GM18861 (cell line): Measurements from ENCODE around the gene ALPL.
A peak's percentile ranks its signal among the peaks of the same experiment; 100 is the strongest.
"Not testable (repeated sequence)": the region's sequence is repeated elsewhere in the genome, so short reads cannot be mapped to it uniquely, and the experiment has no call there.

Source experiments
- ATAC-seq: cut with Tn5 transposase; IDR thresholded peaks from one replicate; pipeline ENCODE4 v1.9.1; 2021; ENCODE audit not compliant: unreplicated experiment

ALPL gene

DNA sequence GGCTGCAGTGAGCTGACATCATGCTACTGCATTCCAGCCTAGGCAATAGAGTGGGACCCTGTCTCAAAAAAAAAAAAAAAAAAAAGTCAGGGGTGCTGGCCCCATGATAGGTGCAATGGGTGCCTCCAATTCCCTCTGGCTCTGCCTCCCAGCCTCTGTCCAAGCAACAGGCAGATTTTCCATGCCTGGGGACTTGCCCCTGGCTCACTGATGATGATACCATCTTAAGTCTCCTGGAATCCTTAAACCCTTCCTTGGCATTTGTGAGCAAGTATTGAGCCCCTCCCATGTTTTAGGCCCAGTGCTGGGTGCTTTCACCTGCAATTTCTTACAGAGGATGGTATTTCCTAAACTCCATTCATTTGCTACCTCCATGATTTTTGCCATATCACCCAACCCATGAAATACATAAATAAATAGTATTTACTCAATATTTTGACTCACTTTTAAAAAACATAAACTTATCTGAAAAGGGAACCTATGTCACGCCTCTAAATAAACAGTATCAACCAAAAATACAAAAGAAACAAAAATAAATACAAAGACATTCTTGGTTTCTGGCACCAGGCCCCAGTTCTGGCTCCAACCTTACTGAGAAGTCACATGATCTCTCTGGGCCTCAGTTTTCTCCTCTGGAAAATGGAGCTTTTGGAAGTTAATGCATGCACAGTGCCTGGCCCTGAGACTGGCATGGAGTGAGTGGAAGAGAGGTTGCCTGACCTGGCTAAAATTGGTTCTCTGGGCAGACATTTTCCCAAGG lies 1.5 kb upstream of the ALPL start:
- no peak for ATAC-seq

DNA sequence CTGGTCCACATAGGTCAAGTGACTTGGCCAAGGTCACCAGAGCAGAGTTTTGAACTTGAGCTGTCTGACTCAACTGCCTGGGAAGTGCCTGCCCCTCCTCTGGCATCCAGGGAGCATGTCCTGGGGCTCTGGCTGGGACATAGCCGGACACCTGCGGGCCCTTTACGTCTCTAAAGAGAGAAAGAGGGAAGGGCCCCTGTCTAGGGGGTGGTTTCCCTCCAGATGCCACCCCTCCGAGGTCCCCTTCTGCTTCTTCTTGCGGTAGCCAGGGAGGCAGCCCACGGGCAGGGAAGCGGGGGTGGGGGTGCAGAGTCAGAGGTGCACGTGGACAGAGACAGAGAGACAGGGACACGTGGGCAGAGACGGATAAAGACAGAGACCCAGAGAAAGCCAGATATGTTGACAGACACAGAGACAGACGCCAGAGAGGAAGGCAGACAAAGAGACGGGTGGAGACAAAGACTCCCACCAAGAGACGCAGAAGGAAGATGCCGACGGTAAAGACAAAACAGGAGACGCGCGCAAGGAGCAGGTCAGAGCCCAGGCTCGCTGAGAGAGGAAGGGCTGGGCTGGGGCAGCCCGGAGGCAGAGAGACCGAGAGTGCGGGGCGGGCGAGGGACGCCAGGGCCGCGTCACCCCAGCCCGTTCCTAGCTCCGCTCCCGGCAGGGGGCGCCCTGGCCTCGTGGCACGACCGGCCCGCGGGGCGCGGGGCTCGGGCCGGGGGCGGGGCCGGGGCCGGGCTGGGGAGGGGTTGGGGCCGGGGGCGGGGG lies 458 bp upstream of the ALPL start:
- no peak for ATAC-seq

DNA sequence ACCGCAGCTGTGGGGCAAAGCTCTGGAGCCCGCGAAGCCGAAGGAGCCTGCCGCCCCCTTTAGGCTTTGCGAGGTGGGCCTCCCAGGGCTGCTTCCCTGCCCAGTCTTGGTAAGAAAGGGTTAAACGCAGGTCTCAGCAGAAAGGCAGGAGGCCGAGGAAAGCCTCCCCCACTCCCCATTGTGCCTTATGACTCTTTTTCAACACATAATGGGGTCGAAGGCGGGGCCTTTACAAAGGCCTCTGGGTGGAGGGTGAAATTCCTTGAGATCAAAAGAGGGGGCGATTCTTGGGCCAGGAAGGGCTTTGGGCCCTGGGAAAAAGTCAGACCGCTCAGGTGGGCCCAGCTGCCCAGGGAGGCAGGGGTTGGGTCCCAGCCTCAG lies 880 bp downstream of the ALPL start:
- no peak for ATAC-seq

DNA sequence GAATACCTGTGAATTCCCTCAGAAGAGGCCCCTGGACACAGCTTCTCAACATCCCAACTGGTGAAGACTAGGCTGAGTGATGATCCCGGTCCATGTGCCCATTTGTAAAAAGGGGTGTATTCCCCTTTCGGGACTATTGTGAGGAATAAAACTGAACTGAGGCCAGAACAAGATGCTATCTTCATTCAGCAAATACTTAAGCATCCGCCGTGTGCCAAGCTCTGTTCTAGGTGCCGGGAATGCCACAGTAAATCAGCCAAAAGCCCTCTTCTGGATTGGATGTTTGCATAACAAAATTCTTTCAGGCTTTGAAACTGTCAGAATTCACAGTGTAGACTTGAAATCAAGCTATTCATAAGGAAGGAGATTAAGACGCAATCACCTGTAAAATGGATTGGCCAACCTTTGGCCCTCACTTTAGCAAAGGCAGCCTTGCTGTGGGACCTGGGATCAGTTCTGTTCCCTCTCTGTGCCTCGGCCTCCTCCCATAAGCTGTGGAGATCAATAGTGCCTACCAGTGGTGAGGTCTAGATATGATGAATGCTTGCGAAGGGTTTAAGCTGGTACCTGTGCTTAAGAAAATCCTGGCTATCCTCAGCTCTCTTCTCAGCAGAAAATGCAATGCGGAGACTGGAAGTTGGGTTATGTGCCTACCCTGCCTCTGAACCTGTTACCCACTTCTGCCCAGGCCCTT lies 1.8 kb downstream of the ALPL start:
- ATAC-seq: no peak

DNA sequence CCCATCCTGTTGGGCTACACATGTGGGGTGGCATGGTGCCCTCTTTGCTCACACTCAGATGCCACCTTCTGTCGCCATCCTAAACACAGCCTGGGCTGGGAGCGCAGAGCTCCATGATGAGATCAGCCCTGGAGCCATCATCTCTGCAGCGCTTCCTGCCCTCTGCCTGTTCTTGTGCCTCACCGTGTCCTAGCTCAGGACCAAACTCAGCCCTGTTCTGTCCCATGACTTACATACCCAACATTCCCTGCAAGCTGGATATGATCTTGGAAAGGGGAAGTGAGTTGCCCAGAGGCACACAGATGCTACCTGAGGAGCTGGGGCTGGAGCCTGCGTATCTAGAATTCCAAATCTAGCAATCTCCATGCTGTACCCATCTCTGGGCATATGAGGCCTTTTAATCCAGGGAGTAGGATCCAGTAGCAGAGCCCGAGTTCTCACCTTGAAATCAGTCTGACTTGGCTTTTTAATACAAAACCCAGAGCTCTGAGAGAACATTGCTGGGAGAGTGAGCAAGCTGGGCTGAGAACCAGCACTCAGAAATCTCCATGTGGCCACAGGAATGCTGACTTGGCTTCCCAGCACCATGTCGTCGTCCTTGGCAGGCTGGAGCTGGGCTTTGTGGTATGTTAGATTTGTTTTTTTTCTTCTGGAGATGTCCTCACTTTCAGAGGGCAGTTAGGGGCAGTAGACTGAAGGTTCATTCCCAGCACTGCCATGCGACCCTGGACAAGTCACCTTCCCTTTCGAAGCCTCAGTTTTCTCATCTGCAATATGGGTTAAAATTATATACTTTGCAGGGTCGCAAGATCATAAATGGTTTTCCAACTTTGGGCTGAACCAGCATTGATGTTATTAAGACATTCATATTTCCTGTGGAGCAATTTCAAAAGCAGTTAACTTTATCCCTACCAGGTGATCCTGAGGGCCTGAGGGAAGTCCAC lies 2.6 kb downstream of the ALPL start:
- no peak for ATAC-seq

DNA sequence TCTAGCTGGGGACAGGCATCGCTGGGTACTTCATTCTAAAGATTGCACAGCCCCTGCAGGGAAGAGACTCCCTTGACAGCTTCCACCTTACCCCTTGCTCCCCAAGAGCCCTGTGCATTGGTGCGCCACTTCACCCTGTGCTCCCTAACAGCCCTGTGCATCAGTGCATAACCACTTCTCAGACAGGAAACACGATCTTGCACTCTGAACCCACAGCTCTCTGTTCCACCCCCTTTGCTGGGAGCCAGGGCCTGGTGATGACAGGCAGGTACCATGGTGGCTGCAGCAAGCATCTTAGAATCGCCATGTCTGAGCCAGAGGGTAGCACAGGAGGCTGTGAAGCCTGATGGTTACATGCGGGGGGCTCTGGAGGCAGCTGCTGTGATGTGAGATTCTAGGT lies 5.0 kb downstream of the ALPL start:
- peak; percentile 49 for ATAC-seq

DNA sequence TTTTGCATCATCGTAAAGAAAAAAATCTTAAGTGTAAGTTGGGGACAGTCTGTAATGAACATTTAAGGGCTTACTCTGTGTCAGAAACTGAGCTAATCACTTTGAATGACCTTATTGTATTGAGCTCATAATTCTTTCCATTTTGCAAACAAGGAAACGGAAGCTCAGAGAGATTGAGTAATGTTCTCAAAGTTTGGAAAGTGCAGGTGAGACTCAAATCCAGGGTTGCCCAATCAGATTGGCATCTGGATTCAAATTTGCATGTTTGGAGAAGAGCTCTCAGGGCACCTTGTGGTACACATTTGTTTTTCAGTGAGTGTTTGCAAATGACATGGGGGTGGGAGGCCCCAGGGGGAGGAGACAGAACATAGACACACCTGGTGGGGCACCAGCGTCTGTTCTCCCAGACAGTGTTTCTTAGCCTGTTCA lies 8.0 kb downstream of the ALPL start:
- ATAC-seq: no peak

DNA sequence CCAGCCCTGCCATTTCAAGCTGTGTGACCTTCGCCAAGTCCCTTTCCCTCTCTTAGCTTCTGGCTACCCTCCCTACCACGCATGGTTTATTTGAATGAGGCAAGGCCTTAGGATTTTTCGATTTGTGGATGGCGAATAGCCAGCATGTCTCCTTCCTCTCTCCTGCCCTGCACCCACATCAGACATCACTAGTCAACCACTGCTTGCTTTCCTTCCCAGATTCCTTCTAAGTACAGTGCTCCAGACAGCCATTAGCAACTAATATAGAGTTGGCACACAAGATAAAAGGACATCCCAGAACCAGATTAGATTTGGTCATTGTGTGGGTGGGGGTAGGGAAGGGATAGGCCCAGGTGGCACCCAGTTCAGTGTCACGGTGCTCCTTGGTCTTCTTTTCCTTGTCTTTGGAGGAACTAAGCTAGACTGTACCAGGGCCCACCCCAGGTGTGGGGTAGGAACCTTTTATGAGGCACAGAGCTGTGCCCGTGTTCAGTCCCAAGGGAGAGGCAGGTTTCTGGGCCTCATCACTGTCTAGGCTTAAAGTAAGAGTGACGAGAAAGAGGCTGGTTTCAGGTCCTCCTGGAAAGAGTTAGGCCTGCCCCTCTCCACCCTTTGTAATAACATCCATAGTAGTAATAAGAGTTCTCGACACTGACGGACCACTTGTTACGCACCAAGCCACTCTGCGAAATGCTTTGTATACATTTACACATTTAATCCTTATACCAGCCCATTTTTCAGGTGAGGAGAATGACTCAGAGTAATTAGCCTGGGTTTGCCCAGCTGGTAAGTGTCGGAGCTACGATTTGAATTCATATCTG lies 8.6 kb downstream of the ALPL start:
- peak; percentile 35 for ATAC-seq

DNA sequence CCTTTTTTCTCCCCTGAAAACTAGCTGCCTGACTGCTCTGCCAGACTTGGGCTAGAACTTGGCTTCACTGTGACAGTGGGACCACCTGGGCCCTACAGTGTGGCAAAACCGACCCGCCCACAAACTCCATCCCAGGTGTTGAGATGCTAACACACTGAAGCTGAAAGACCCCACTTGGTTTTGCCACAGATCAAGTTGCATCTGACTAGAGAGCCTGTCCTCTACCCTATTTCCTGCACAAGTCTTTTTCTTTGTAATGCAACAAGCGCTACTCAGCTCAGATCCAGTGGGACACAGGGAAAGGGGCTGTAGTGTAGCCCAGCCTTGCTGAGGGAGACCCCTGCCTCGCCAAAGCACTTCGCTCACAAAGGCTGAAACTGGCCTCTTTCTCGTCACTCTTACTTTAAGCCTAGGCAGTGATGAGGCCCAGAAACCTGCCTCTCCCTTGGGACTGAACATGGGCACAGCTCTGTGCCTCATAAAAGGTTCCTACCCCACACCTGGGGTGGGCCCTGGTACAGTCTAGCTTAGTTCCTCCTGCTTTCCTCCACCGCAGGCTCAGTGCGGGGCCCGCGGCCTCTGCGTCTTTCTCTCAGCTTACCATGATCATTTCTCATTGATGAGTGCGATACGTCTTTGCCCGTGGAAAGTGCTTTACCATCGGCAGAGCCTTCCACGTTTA lies 9.7 kb downstream of the ALPL start:
- ATAC-seq: peak; percentile 50

DNA sequence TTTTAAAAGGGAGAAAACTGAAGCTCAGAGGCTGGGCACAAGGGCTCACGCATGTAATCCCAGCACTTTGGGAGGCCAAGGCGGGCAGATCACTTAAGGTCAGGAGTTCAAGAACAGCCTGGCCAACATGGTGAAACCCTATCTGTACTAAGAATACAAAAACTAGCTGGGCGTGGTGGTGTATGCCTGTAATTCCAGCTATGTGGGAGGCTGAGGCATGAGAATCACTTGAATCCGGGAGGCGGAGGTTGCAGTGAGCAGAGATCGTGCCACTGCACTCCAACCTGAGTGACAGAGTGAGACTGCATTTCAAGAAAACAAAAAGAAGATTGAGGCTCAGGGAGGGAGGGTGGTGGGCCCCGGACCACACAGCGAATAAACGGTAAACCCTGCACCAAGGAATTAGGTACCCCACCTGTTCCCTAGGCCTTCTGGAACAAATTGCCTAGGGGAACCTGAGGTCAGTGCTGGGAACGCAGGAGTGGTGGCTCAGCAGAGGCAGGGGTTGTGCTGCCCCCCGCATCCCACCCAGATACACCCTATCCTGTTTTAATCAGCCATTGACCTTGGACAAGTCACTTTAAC lies 10.4 kb downstream of the ALPL start:
- ATAC-seq: not testable (repeated sequence)

DNA sequence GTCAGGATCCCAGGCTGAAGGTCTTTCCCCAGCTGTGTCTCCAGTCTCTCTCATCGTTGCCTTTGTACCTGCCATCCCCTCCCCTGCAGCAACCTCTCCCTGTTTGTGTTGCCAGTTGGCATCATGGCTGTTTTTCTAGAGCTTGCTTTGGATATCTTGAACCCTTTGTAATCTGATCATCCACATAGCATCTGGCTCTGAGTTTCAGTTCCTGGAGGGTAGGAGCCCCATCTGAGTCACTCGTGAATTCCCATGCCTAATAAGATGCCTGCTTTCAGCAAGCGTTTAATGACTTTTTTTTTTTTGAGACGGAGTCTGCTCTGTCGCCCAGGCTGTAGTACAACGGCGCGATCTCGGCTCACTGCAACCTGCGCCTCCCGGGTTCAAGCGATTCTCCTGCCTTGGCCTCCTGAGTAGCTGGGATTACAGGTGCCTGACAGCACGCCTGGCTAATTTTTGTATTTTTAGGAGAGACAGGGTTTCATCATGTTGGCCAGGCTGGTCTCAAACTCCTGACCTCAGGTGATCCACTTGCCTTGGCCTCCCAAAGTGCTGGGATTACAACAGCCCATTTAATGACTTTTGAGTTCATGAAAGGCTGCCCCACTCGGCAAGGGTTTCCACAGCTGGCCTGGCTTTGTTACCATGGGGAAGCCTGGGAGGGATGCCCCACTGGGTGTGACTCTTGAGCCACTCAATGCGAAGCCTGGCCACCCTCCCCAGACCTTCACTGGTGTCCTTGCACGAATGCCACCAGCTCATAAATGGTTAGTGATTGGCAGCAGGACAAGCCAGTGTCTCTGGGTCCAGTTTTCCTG lies 11.9 kb downstream of the ALPL start:
- ATAC-seq: no peak

DNA sequence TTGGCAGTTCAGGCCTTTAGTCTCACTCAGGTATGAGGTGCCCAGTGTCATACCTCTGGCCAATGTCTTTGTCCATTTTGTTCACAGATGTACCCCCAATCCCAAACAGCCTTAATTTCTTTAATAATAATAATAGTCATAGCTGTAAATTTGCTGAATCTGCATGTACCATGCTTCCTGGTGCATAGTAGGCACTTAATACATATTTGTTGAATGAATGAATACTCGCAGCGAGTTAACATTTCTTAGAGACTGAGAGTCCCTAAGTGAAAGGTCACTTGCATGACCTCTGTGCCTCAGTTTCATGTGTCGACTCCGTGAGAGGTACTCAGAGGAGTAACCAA lies 12.5 kb downstream of the ALPL start:
- no peak for ATAC-seq

DNA sequence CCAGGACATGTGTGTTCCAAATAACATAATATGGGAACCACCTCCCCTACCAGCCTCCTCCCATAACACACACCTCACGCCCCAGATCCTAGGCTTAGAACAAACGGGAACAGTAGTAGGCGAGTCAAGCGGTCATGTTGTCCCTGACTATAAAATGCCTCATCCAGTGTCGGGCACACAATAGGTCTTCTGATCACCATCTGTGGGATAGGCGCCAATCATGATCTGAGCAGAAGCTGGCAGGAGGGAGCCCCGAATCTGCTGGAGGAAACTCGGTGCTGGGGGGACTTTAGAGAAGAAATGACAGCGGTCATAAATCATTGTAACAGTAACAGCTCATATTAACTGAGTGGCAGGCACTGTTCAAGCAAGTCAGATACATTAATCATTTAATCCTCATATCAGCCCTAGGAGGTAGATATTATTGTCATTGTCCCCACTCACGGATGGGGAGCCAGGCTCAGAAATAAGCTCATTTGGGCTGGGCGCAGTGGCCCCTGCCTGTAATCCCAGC lies 13.4 kb downstream of the ALPL start:
- no peak for ATAC-seq

DNA sequence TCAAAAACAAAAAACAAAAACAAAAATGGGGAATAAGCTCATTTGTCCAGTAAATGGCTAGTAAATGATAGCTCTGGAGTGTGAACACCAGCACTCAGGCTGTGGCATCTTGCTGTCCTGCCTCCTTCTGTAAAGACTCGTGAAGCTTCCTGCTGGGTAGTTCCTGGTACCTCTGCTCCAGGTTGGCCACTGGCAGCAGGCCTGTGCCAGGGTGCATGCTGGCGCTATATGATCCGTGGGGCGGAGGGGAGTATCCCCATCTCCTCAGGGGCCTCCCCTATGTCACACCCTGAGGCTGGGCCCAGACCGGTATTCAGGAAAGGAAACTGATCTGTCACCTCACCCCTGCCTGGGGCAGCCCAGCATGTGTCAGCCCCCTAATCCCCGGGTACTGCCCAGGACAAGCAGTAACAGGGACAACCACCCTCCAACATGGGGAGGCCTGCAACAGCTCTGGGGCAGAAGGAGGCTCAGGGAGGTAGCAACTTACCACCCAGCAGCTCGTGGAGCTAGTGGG lies 14.1 kb downstream of the ALPL start:
- ATAC-seq: no peak

DNA sequence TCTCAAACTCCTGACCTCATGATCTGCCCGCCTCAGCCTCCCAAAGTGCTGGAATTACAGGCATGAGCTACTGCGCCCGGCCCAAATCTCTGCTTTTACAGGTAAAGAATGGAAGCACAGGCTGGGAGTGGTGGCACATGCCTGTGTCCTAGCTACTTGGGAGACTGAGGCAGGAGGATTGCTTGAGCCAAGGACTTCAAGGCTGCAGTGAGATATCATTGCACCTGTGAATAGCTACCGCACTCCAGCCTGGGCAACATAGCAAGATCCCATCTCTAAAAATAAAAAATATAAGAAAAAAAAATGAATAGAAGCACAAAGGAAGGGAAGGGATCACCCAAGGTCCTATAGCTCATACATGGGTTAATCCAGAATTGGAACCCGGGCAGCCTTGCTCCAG lies 15.0 kb downstream of the ALPL start:
- ATAC-seq: no peak

DNA sequence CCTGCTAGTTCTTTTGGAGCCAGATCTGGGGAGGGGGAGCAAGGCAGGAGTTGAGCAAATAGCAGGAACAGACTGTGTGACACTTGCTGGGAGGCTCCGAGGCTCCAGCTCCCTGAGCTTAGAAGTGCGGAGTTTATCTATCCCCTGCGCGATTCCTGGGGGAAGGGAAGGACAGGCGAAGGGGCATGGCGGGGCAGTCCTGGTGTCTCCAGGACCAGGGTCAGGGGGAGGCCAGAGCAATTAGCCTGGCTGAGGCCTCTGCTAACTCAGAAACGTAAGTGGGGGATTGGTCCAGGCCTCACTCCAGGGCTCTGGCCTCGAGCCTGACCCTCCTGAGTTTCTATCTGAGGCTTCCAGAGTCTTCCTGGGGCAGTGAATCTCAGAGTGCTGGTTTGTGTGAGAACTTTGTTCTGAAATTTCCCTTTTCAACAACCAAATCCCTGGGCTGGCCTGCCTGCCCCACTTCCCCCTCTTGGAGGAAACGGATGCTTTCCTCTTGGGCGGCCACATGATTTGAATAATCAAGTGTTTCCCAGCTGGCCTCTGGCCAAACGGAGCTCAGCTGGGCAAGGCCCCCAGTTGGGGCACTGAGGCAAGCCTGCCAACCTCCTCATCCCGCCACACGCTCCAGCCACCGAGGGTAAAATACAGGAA lies 15.6 kb downstream of the ALPL start:
- no peak for ATAC-seq

DNA sequence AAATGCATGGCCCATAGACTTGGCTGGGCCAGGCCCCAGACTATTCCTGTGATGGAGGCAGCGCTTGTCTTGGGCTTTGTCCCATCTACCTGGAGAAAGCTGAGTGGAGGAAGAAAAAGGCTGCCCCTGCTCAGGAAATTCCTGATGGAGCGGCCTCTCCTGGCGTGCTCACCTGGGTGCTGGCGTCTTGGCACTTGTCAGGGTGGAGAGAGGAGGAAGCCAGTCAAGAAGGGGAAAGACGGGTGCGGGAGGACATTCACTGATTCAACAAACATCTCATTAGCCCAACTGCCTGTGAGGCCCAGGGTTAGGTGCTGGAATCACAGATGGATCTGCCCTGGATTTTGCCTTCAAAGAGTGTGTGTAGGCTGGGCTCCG lies 16.1 kb downstream of the ALPL start:
- no peak for ATAC-seq
